ENCODE results near the gene GJA1. TPM values are rescaled to one million over a fixed set of nuclear protein-coding genes. Genes with fewer than 3 reads are reported as not detected.

GJA1 gene
- polyA plus RNA-seq, 3 donors = not detected

GRCh38 chr6:121451250-121451649, 15.8 kb downstream of the GJA1 start:
- intact Hi-C loops (cut with micrococcal nuclease) = no loop called here
- H3K9ac ChIP-seq (ENCODE audit: insufficient read depth, low read length, poor library complexity, severe bottlenecking) = no peak overlapping the region
- no peak overlapping the region for H3K27ac ChIP-seq (ENCODE audit: low read depth in 1 of 2, low read length in 2 of 2)
- no peaks in the 10 kb centered on the region for H4K20me1 ChIP-seq (ENCODE audit: insufficient read depth, low read length)
- Mint-ChIP-seq H3K27me3 (ENCODE audit: low read depth in 3 of 3) (peaks cover 0 to 2% (median 0%) of the 10 kb centered on the region in 3 donors), H3K4me1 (no peaks in the 10 kb centered on the region), H3K36me3 (no peaks in the 10 kb centered on the region), H3K27ac (no peak overlapping the region), H3K9me3 (peaks cover 0 to 7% (median 0%) of the 10 kb centered on the region in 7 donors), H3K4me3 (no peak overlapping the region)
- TF ChIP-seq CTCF (IDR thresholded peaks at IDR 0.05) = no peak
- H3K4me2 ChIP-seq (replicated peaks; ENCODE audit: extremely low read depth, low read length, poor library complexity, severe bottlenecking) = no peak overlapping the region
- no peak overlapping the region for H2AFZ ChIP-seq (ENCODE audit: insufficient read depth, low read depth, low read length, poor library complexity, severe bottlenecking)
- no peak for DNase-seq
- no peaks in the 10 kb centered on the region for H3K36me3 ChIP-seq (replicated peaks in 1 of 2; ENCODE audit: control insufficient read depth in 1 of 2, insufficient read depth in 2 of 2, low read length in 2 of 2)
- H3K27me3 ChIP-seq (ENCODE audit: control insufficient read depth in 2 of 2, insufficient read depth in 2 of 2, low read length in 2 of 2) = no peaks in the 10 kb centered on the region
- H3K79me2 ChIP-seq (ENCODE audit: insufficient read depth, low read length) = no peaks in the 10 kb centered on the region
- H3K9me3 ChIP-seq (replicated peaks in 1 of 2; ENCODE audit: control insufficient read depth in 1 of 2, insufficient read depth in 1 of 2, low read length in 2 of 2) = no peaks in the 10 kb centered on the region
- H3K4me1 ChIP-seq (ENCODE audit: control insufficient read depth in 1 of 2, insufficient read depth in 2 of 2, low read length in 2 of 2) = no peaks in the 10 kb centered on the region
- no peak overlapping the region for H3K4me3 ChIP-seq (replicated peaks in 1 of 3; ENCODE audit: low read depth in 2 of 3, low read length in 3 of 3)

- Histone ChIP-seq H3K4me2 (replicated peaks; ENCODE audit: extremely low read depth, low read length, poor library complexity, severe bottlenecking) (no peak overlapping the region), H2AFZ (ENCODE audit: insufficient read depth, low read depth, low read length, poor library complexity, severe bottlenecking) (no peak overlapping the region), H3K4me3 (replicated peaks in 1 of 3; ENCODE audit: low read depth in 2 of 3, low read length in 3 of 3) (no peak overlapping the region), H3K27me3 (ENCODE audit: control insufficient read depth in 2 of 2, insufficient read depth in 2 of 2, low read length in 2 of 2) (no peaks in the 10 kb centered on the region), H4K20me1 (ENCODE audit: insufficient read depth, low read length) (no peaks in the 10 kb centered on the region), H3K4me1 (ENCODE audit: control insufficient read depth in 1 of 2, insufficient read depth in 2 of 2, low read length in 2 of 2) (no peaks in the 10 kb centered on the region), H3K9ac (ENCODE audit: insufficient read depth, low read length, poor library complexity, severe bottlenecking) (no peak overlapping the region), H3K79me2 (ENCODE audit: insufficient read depth, low read length) (no peaks in the 10 kb centered on the region), H3K27ac (ENCODE audit: low read depth in 1 of 2, low read length in 2 of 2) (no peak overlapping the region), H3K9me3 (replicated peaks in 1 of 2; ENCODE audit: control insufficient read depth in 1 of 2, insufficient read depth in 1 of 2, low read length in 2 of 2) (no peaks in the 10 kb centered on the region), H3K36me3 (replicated peaks in 1 of 2; ENCODE audit: control insufficient read depth in 1 of 2, insufficient read depth in 2 of 2, low read length in 2 of 2) (no peaks in the 10 kb centered on the region)
- Mint-ChIP-seq H3K27me3 (ENCODE audit: low read depth in 3 of 3) (peaks cover 0 to 2% (median 0%) of the 10 kb centered on the region in 3 donors), H3K36me3 (no peaks in the 10 kb centered on the region), H3K4me3 (no peak overlapping the region), H3K27ac (no peak overlapping the region), H3K4me1 (no peaks in the 10 kb centered on the region), H3K9me3 (peaks cover 0 to 3% (median 0%) of the 10 kb centered on the region in 7 donors)
- no peak for DNase-seq
- intact Hi-C loops (cut with micrococcal nuclease) = no loop called here
- TF ChIP-seq CTCF (IDR thresholded peaks at IDR 0.05) = no peak
- 100% methylated on average over 1 of the region's 5 CpGs for WGBS (ENCODE audit: insufficient coverage)
Measured at GRCh38 chr6:121453191-121453590, 17.7 kb downstream of the GJA1 start.
